HEK293 (cell line): ENCODE data around the gene RCAN2.

Experiments used
- CTCF ChIA-PET: fragments of 350-600 bp; formaldehyde crosslinking; extraction: SDS; loops from one replicate; lab custom pipeline; 2021; ENCODE audit warnings: antibody characterized with exemption; lab: Yijun Ruan, JAX
- POLR2A ChIA-PET: fragments of 300-600 bp; formaldehyde crosslinking; extraction: SDS; loops from one replicate; lab custom pipeline; 2020; ENCODE audit warnings: antibody characterized with exemption, inconsistent platforms; lab: Yijun Ruan, JAX
- H3K27ac ChIP-seq: fragments of 200-500 bp; sonication (Bioruptor generic); 2 replicates; pipeline ENCODE4 v1.5.1; 2014; ENCODE audit warnings: low read depth, low read length, control low read depth, inconsistent platforms; ENCODE audit errors: extremely low read depth
- H3K36me3 ChIP-seq, 2 experiments: fragments of 200-500 bp in 1 of 2; sonication (Bioruptor generic) in 1 of 2; 1 replicate in 1 of 2; 2 replicates in 1 of 2; pipeline ENCODE4 v1.5.1; 2014 to 2017; ENCODE audit warnings: inconsistent platforms in 2 of 2, low read length in 2 of 2; ENCODE audit not compliant: control insufficient read depth in 2 of 2, insufficient read depth in 1 of 2
- H3K4me1 ChIP-seq: fragments of 200-500 bp; sonication (Bioruptor generic); 2 replicates; pipeline ENCODE4 v1.5.1; 2014; ENCODE audit warnings: mild to moderate bottlenecking, low read length, inconsistent platforms; ENCODE audit not compliant: control insufficient read depth, insufficient read depth
- H3K4me3 ChIP-seq: 2 replicates; pipeline ENCODE4 v1.5.1; 2011; ENCODE audit warnings: low read depth, mild to moderate bottlenecking, control low read depth, low read length, moderate library complexity
- H3K9me3 ChIP-seq: fragments of 200-500 bp; sonication (Bioruptor generic); 2 replicates; pipeline ENCODE4 v1.5.1; 2014; ENCODE audit warnings: low read depth, low read length, inconsistent platforms; ENCODE audit not compliant: control insufficient read depth, insufficient read depth
- EGR2 ChIP-seq: fragments of 450-650 bp; formaldehyde crosslinking; IDR thresholded peaks from 2 replicates; pipeline ENCODE4 v1.5.1; 2016; ENCODE audit warnings: low read depth, missing biosample characterization, missing genetic modification characterization
- MEIS1 ChIP-seq: sonication (generic); formaldehyde crosslinking; IDR thresholded peaks from 2 replicates; pipeline ENCODE4 v1.8.1; 2022; ENCODE audit warnings: missing genetic modification reagents, mild to moderate bottlenecking, borderline replicate concordance
- SCRT2 ChIP-seq: fragments of 450-650 bp; formaldehyde crosslinking; IDR thresholded peaks from 2 replicates; pipeline ENCODE4 v1.5.1; 2016; ENCODE audit warnings: missing biosample characterization, missing genetic modification characterization
- ZBTB1 ChIP-seq: fragments of 450-650 bp; formaldehyde crosslinking; IDR thresholded peaks from 2 replicates; pipeline ENCODE4 v1.5.1; 2016; ENCODE audit warnings: missing biosample characterization, missing genetic modification characterization
- ZBTB17 ChIP-seq: fragments of 450-650 bp; formaldehyde crosslinking; IDR thresholded peaks from 2 replicates; pipeline ENCODE4 v1.5.1; 2016; ENCODE audit warnings: missing biosample characterization, missing genetic modification characterization
- ZBTB48 ChIP-seq: fragments of 450-650 bp; formaldehyde crosslinking; IDR thresholded peaks from 2 replicates; pipeline ENCODE4 v1.5.1; 2016; ENCODE audit warnings: missing biosample characterization, missing genetic modification characterization
- ZFHX2 ChIP-seq: fragments of 450-650 bp; formaldehyde crosslinking; conservative IDR thresholded peaks from 2 replicates; pipeline ENCODE4 v1.5.1; 2016; ENCODE audit warnings: missing biosample characterization, missing genetic modification characterization
- ZNF157 ChIP-seq: fragments of 450-650 bp; formaldehyde crosslinking; IDR thresholded peaks from 2 replicates; pipeline ENCODE4 v1.5.1; 2016; ENCODE audit warnings: missing biosample characterization, missing genetic modification characterization
- ZNF223 ChIP-seq: fragments of 450-650 bp; formaldehyde crosslinking; IDR thresholded peaks from 2 replicates; pipeline ENCODE4 v1.5.1; 2016; ENCODE audit warnings: missing biosample characterization, missing genetic modification characterization
- ZNF239 ChIP-seq: fragments of 450-650 bp; formaldehyde crosslinking; IDR thresholded peaks from 2 replicates; pipeline ENCODE4 v1.5.1; 2016; ENCODE audit warnings: missing biosample characterization, missing genetic modification characterization
- ZNF341 ChIP-seq: fragments of 450-650 bp; formaldehyde crosslinking; IDR thresholded peaks from 2 replicates; pipeline ENCODE4; 2016; ENCODE audit warnings: low read depth, missing biosample characterization, missing genetic modification characterization
- ZNF501 ChIP-seq: fragments of 450-650 bp; formaldehyde crosslinking; IDR thresholded peaks from 2 replicates; pipeline ENCODE4 v1.5.1; 2016; ENCODE audit warnings: missing biosample characterization, missing genetic modification characterization
- ZNF707 ChIP-seq: fragments of 450-650 bp; formaldehyde crosslinking; IDR thresholded peaks from 2 replicates; pipeline ENCODE4 v1.5.1; 2016; ENCODE audit warnings: missing biosample characterization, missing genetic modification characterization
- ZNF76 ChIP-seq: fragments of 450-650 bp; formaldehyde crosslinking; IDR thresholded peaks from 2 replicates; pipeline ENCODE4; 2016; ENCODE audit warnings: low read depth, missing biosample characterization, missing genetic modification characterization, borderline replicate concordance
- ZNF777 ChIP-seq: fragments of 450-650 bp; formaldehyde crosslinking; IDR thresholded peaks from 2 replicates; pipeline ENCODE4 v1.5.1; 2017; ENCODE audit warnings: missing biosample characterization, missing genetic modification characterization, borderline replicate concordance
- ZXDB ChIP-seq: fragments of 450-650 bp; formaldehyde crosslinking; IDR thresholded peaks from 2 replicates; pipeline ENCODE4 v1.5.1; 2016; ENCODE audit warnings: missing biosample characterization, missing genetic modification characterization
- TF ChIP-seq, protein P1 (sequence below): fragments of 450-650 bp; formaldehyde crosslinking; IDR thresholded peaks from 2 replicates; pipeline ENCODE4 v1.5.1; 2016; ENCODE audit warnings: missing biosample characterization, missing genetic modification characterization, low read depth
- TF ChIP-seq, protein P2 (sequence below): fragments of 450-650 bp; formaldehyde crosslinking; IDR thresholded peaks from 2 replicates; pipeline ENCODE4 v1.5.1; 2017; ENCODE audit warnings: missing biosample characterization, missing genetic modification characterization
- TF ChIP-seq, protein P3 (sequence below): fragments of 450-650 bp; formaldehyde crosslinking; IDR thresholded peaks from 2 replicates; pipeline ENCODE4 v1.5.1; 2017; ENCODE audit warnings: missing biosample characterization, missing genetic modification characterization
- TF ChIP-seq, protein P4 (sequence below): fragments of 450-650 bp; formaldehyde crosslinking; IDR thresholded peaks from 2 replicates; pipeline ENCODE4 v1.5.1; 2016; ENCODE audit warnings: missing biosample characterization, missing genetic modification characterization

RCAN2 gene

DNA sequence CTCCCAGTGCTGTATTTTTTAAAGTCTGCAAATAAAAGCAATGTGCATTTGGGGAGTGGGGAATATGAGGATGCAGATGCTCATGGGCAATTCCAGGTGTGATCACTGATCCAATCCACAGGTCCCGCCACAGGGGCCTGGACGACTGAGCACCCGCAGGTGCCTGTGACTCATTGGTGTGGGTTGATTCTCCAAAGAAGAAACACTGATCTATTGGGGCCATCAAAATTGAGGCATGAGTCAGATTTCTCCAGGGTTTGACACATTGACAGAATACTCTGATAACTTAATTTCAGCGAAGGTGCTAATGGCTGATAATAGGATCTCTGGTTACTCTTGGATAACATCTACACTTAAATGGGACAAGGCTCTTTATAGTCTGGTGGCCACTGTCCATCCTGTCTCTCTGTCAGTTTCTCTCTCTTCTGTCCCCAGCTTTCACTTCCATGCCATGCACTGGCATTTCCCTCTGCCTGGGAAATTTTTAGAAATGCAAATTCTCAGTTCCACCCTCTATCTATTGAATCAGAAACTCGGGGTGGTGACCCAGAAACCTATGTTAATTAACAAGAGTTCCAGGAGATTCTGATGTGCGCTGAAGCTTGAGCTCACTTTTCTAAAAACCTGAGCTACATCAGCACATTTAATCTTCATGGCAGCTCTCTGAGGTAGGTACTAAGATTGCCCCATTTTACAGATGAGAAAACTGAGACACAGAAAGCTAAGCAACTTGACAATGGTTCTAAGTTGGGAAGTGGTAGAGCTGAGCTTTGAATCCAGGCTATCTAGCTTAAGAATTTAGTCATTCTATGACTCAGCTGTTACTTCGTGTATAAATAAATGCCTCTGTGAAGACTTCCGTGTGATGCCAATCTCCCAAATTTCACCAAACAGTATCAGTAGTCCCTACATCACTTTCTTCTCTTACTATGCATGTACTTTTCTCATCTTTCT, 10.2 kb upstream of the RCAN2 start:
- TF ChIP-seq SCRT2 (tag by site-specific recombination) (0 out of 2 replicates have a peak, but pooled peaks have one; percentile 25), ZNF501 (no peak), ZXDB (tag by site-specific recombination) (no peak), MEIS1 (no peak)
- TF ChIP-seq, protein P1, sequence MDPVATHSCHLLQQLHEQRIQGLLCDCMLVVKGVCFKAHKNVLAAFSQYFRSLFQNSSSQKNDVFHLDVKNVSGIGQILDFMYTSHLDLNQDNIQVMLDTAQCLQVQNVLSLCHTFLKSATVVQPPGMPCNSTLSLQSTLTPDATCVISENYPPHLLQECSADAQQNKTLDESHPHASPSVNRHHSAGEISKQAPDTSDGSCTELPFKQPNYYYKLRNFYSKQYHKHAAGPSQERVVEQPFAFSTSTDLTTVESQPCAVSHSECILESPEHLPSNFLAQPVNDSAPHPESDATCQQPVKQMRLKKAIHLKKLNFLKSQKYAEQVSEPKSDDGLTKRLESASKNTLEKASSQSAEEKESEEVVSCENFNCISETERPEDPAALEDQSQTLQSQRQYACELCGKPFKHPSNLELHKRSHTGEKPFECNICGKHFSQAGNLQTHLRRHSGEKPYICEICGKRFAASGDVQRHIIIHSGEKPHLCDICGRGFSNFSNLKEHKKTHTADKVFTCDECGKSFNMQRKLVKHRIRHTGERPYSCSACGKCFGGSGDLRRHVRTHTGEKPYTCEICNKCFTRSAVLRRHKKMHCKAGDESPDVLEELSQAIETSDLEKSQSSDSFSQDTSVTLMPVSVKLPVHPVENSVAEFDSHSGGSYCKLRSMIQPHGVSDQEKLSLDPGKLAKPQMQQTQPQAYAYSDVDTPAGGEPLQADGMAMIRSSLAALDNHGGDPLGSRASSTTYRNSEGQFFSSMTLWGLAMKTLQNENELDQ (tag by site-specific recombination): no peak
- POLR2A ChIA-PET: no interaction called here
- H3K27ac ChIP-seq: no peak overlapping the region
- no peaks in the 10 kb centered on the region for H3K4me1 ChIP-seq
- no peaks in the 10 kb centered on the region for H3K9me3 ChIP-seq
- no peaks in the 10 kb centered on the region for H3K36me3 ChIP-seq
- no peak overlapping the region for H3K4me3 ChIP-seq
- CTCF ChIA-PET: interaction anchor here (0.7 to 1.3 kb wide), 4 partner anchors 8 to 375 kb away, joined by 3 to 4 read pairs (median 3); partner anchors contain the start of gene RCAN2

DNA sequence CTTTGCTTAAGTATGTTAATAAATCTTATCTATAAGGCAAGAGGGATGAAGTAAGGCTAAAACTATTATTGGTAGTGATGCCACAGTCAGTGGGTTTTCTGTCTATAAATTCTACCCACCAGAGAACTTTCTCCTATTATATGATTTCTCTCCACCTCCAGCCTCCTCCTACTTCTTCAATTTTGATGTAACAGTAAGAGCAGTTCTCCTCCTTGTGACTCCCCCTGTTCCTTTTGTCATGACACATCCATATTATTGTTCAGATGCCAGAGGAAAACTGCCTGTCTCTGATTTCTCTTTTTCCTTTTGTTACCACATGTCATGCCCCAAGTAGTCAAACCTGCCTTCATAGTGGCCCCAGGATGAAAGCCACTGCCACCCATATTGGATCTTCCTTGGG, 9.1 kb upstream of the RCAN2 start:
- POLR2A ChIA-PET: no interaction called here

DNA sequence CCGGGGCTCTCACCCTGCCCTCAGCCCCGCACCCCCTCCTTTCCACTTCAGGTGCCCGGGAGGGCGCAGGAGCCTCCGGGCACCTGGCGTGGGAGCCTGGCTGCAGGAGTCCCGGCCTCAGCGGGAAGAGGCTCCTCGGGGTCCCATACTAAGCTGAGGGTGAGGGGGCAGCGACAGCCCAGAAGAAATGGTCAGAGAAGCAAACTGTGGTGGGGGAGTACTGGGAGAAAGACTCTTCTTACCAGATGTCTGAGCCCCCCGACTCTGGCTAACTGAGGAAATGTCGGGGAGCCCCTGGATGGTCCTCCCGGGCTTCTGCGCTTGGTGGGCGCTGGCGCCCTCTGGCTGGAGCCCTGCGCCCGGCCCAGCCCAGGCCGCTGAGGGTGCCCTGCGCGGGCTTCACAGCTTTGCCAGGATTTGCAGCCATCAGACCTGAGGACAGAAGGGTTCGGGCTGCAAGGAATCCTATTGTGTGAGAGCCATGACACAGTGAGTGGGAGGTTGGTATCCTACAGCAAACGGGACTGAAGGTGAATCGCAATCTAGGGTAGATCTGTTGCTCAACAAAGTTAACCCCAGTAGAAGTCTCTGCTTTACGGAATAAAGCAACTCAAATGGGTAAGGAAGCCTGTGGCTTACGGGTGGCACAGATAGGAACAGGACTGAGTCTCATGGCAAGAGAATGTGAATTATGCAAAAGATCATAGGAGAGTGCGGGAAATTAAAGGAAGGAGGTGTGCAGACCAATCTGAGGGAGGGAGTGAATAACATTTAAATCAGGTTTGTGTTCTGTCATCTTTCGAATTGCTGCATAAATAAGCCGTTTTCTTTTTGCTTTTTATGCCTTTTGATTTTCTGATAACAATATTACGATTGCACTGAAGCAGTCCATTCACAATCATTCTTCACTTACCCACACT, 639 bp upstream of the RCAN2 start:
- CTCF ChIA-PET: interaction anchor here (0.6 to 1.8 kb wide), 17 partner anchors 8 to 471 kb away, joined by 3 to 16 read pairs (median 4); no protein-coding TSS in a partner anchor
- H3K4me1 ChIP-seq: 0 out of 2 replicates have a peak, but pooled peaks cover 3% of the 10 kb centered on the region
- peak overlapping the region; percentile 68 for H3K4me3 ChIP-seq
- H3K36me3 ChIP-seq: no peaks in the 10 kb centered on the region
- POLR2A ChIA-PET: interaction anchor here (0.6 to 1.2 kb wide), 3 partner anchors 18 to 562 kb away, joined by 3 to 4 read pairs (median 3); no protein-coding TSS in a partner anchor
- no peak overlapping the region; the same call in 1 of the 2 replicates for H3K27ac ChIP-seq
- no peaks in the 10 kb centered on the region for H3K9me3 ChIP-seq
- TF ChIP-seq ZNF341 (0 out of 2 replicates have a peak, but pooled peaks have one; percentile 27), ZBTB17 (peak; percentile 83), ZNF777 (tag by site-specific recombination) (peak; percentile 76; the same call in 1 of the 2 replicates), ZBTB48 (tag by site-specific recombination) (peak; percentile 43; the same call in 1 of the 2 replicates), ZNF223 (tag by site-specific recombination) (no peak), ZNF501 (0 out of 2 replicates have a peak, but pooled peaks have one; percentile 25), ZNF707 (tag by site-specific recombination) (no peak), ZBTB1 (tag by site-specific recombination) (no peak), ZNF157 (no peak), ZNF239 (no peak), ZFHX2 (tag by site-specific recombination) (no peak; the same call in 1 of the 2 replicates)
- TF ChIP-seq, protein P2, sequence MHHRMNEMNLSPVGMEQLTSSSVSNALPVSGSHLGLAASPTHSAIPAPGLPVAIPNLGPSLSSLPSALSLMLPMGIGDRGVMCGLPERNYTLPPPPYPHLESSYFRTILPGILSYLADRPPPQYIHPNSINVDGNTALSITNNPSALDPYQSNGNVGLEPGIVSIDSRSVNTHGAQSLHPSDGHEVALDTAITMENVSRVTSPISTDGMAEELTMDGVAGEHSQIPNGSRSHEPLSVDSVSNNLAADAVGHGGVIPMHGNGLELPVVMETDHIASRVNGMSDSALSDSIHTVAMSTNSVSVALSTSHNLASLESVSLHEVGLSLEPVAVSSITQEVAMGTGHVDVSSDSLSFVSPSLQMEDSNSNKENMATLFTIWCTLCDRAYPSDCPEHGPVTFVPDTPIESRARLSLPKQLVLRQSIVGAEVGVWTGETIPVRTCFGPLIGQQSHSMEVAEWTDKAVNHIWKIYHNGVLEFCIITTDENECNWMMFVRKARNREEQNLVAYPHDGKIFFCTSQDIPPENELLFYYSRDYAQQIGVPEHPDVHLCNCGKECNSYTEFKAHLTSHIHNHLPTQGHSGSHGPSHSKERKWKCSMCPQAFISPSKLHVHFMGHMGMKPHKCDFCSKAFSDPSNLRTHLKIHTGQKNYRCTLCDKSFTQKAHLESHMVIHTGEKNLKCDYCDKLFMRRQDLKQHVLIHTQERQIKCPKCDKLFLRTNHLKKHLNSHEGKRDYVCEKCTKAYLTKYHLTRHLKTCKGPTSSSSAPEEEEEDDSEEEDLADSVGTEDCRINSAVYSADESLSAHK: no peak
- TF ChIP-seq, protein P3, sequence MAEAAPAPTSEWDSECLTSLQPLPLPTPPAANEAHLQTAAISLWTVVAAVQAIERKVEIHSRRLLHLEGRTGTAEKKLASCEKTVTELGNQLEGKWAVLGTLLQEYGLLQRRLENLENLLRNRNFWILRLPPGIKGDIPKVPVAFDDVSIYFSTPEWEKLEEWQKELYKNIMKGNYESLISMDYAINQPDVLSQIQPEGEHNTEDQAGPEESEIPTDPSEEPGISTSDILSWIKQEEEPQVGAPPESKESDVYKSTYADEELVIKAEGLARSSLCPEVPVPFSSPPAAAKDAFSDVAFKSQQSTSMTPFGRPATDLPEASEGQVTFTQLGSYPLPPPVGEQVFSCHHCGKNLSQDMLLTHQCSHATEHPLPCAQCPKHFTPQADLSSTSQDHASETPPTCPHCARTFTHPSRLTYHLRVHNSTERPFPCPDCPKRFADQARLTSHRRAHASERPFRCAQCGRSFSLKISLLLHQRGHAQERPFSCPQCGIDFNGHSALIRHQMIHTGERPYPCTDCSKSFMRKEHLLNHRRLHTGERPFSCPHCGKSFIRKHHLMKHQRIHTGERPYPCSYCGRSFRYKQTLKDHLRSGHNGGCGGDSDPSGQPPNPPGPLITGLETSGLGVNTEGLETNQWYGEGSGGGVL: peak; percentile 18; the same call in 1 of the 2 replicates

More for the DNA sequence above, 9.1 kb upstream of the RCAN2 start:
- Histone ChIP-seq H3K4me3 (no peak overlapping the region), H3K4me1 (no peaks in the 10 kb centered on the region), H3K27ac (no peak overlapping the region), H3K9me3 (no peaks in the 10 kb centered on the region), H3K36me3 (no peaks in the 10 kb centered on the region)
- peak; percentile 79; the same call in 1 of the 2 replicates for TF ChIP-seq EGR2 (tag by site-specific recombination)
- peak; percentile 42 for TF ChIP-seq ZFHX2 (tag by site-specific recombination)
- TF ChIP-seq ZNF76: no peak
- TF ChIP-seq, protein P4, sequence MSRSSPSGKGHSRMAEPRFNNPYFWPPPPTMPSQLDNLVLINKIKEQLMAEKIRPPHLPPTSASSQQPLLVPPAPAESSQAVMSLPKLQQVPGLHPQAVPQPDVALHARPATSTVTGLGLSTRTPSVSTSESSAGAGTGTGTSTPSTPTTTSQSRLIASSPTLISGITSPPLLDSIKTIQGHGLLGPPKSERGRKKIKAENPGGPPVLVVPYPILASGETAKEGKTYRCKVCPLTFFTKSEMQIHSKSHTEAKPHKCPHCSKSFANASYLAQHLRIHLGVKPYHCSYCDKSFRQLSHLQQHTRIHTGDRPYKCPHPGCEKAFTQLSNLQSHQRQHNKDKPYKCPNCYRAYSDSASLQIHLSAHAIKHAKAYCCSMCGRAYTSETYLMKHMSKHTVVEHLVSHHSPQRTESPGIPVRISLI: no peak
- CTCF ChIA-PET: interaction anchor here (1.2 kb wide), 1 partner anchor 9 kb away, joined by 5 read pairs; no protein-coding TSS in a partner anchor
